Neural progenitor cell (in vitro differentiated cells): ENCODE measurements around the gene DNLZ.

Source experiments
- EZH2 ChIP-seq: fragments of 200-600 bp; sonication (generic); IDR thresholded peaks from 2 replicates; pipeline ENCODE4 v1.6.1; 2017; ENCODE audit warnings: antibody characterized with exemption, mild to moderate bottlenecking, moderate library complexity
- EZH2phosphoT487 ChIP-seq: fragments of 200-600 bp; sonication (generic); IDR thresholded peaks from 2 replicates; pipeline ENCODE4 v1.6.1; 2017; ENCODE audit warnings: antibody characterized with exemption
- TF ChIP-seq, protein P1 (sequence below): fragments of 200-600 bp; sonication (generic); IDR thresholded peaks from 2 replicates; pipeline ENCODE4 v1.5.1; 2017; ENCODE audit warnings: antibody characterized with exemption, mild to moderate bottlenecking

DNA sequence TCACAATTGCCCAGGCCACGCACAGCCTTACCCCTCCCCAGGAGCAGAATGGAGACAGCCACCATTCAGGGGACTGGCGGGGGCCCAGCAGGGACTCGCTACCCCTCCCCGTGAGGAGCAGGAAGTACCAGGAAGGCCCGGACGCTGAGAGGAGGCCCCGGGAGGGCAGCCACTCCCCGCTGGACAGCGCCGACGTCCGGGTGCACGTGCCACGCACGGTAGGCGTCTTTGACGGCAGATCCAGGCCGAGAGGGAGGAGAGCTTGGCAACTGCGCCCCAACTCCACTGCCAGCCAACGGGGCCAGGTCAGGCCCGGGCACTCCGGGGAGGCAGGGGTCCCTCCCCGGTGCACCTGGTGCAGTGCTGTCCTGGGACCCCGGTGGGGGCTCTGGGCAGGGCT lies 14.0 kb downstream of the DNLZ start:
- TF ChIP-seq, protein P1, sequence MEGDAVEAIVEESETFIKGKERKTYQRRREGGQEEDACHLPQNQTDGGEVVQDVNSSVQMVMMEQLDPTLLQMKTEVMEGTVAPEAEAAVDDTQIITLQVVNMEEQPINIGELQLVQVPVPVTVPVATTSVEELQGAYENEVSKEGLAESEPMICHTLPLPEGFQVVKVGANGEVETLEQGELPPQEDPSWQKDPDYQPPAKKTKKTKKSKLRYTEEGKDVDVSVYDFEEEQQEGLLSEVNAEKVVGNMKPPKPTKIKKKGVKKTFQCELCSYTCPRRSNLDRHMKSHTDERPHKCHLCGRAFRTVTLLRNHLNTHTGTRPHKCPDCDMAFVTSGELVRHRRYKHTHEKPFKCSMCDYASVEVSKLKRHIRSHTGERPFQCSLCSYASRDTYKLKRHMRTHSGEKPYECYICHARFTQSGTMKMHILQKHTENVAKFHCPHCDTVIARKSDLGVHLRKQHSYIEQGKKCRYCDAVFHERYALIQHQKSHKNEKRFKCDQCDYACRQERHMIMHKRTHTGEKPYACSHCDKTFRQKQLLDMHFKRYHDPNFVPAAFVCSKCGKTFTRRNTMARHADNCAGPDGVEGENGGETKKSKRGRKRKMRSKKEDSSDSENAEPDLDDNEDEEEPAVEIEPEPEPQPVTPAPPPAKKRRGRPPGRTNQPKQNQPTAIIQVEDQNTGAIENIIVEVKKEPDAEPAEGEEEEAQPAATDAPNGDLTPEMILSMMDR, result no peak
- TF ChIP-seq EZH2 (no peak), EZH2phosphoT487 (no peak)
